Prostate gland (tissue), 2 donors: ENCODE measurements around the gene ANKRD30A. TPM values are rescaled to one million over a fixed set of nuclear protein-coding genes. Genes with fewer than 3 reads are reported as not detected.
"Not testable (repeated sequence)": the region's sequence is repeated elsewhere in the genome, so short reads cannot be mapped to it uniquely, and the experiment has no call there.

Experiments used
- DNase-seq: peaks from one replicate; pipeline ENCODE4 v3.0.0-alpha.2; 2019; ENCODE audit warnings: low spot score
- H3K27ac ChIP-seq, 2 donors: fragments of 200-600 bp; sonication (generic); 2 replicates each; pipeline ENCODE4 v1.5.1; 2017 to 2019
- H3K27me3 ChIP-seq: fragments of 200-600 bp; sonication (generic); replicated peaks from 2 replicates; pipeline ENCODE4 v1.5.1; 2019; ENCODE audit not compliant: insufficient read depth
- H3K36me3 ChIP-seq, 2 donors: fragments of 200-600 bp; sonication (generic); 1 replicate in 1 of 2; 2 replicates in 1 of 2; pipeline versions ENCODE4 v1.5.1 to v1.8.1; 2017 to 2019
- H3K4me1 ChIP-seq: fragments of 200-600 bp; sonication (generic); replicated peaks from 2 replicates; pipeline ENCODE4 v1.5.1; 2019
- H3K4me3 ChIP-seq, 2 donors: fragments of 200-600 bp; sonication (generic); 2 replicates each; pipeline ENCODE4 v1.5.1; 2017 to 2019
- H3K9me3 ChIP-seq: fragments of 200-600 bp; sonication (generic); 2 replicates; pipeline ENCODE4 v1.5.1; 2017
- POLR2A ChIP-seq: fragments of 450-650 bp; IDR thresholded peaks from one replicate; pipeline ENCODE4 v1.6.1; 2016; ENCODE audit warnings: antibody characterized with exemption, mild to moderate bottlenecking
- POLR2AphosphoS5 ChIP-seq: sonication (generic); formaldehyde crosslinking; IDR thresholded peaks from one replicate; pipeline ENCODE4 v1.6.1; 2017; ENCODE audit warnings: antibody characterized with exemption
- WGBS: methylation state at CpG from one replicate; pipeline ENCODE4 v1.1.5; 2018; 5-methylcytosine and 5-hydroxymethylcytosine counted together
- intact Hi-C: fragments of 100-400 bp; cut with DNase I; formaldehyde crosslinking; loops from one replicate; pipeline ENCODE4 v1.14.2; 2022
- total RNA-seq, 2 donors: library from RNA; depleted of rRNA; stranded (reverse); fragments of >200 nt; gene quantifications; one replicate each; pipeline ENCODE4 v1.1.0, GENCODE V29; 2016
- TF ChIP-seq, protein P1 (sequence below), 4 experiments: fragments of 200-600 bp in 2 of 4; fragments of 450-650 bp in 2 of 4; sonication (generic) in 2 of 4; IDR thresholded peaks; 1 replicate in 3 of 4; 2 replicates in 1 of 4; pipeline ENCODE4 v1.5.1; 2016 to 2019; ENCODE audit warnings: antibody characterized with exemption in 4 of 4, mild to moderate bottlenecking in 2 of 4, moderate library complexity in 2 of 4

ANKRD30A gene, protein sequence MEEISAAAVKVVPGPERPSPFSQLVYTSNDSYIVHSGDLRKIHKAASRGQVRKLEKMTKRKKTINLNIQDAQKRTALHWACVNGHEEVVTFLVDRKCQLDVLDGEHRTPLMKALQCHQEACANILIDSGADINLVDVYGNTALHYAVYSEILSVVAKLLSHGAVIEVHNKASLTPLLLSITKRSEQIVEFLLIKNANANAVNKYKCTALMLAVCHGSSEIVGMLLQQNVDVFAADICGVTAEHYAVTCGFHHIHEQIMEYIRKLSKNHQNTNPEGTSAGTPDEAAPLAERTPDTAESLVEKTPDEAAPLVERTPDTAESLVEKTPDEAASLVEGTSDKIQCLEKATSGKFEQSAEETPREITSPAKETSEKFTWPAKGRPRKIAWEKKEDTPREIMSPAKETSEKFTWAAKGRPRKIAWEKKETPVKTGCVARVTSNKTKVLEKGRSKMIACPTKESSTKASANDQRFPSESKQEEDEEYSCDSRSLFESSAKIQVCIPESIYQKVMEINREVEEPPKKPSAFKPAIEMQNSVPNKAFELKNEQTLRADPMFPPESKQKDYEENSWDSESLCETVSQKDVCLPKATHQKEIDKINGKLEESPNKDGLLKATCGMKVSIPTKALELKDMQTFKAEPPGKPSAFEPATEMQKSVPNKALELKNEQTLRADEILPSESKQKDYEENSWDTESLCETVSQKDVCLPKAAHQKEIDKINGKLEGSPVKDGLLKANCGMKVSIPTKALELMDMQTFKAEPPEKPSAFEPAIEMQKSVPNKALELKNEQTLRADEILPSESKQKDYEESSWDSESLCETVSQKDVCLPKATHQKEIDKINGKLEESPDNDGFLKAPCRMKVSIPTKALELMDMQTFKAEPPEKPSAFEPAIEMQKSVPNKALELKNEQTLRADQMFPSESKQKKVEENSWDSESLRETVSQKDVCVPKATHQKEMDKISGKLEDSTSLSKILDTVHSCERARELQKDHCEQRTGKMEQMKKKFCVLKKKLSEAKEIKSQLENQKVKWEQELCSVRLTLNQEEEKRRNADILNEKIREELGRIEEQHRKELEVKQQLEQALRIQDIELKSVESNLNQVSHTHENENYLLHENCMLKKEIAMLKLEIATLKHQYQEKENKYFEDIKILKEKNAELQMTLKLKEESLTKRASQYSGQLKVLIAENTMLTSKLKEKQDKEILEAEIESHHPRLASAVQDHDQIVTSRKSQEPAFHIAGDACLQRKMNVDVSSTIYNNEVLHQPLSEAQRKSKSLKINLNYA (N-terminal part only)
- total RNA-seq, result 1 to 10 TPM in 1 of 2 donors, not detected in 1; 1.5 TPM

DNA sequence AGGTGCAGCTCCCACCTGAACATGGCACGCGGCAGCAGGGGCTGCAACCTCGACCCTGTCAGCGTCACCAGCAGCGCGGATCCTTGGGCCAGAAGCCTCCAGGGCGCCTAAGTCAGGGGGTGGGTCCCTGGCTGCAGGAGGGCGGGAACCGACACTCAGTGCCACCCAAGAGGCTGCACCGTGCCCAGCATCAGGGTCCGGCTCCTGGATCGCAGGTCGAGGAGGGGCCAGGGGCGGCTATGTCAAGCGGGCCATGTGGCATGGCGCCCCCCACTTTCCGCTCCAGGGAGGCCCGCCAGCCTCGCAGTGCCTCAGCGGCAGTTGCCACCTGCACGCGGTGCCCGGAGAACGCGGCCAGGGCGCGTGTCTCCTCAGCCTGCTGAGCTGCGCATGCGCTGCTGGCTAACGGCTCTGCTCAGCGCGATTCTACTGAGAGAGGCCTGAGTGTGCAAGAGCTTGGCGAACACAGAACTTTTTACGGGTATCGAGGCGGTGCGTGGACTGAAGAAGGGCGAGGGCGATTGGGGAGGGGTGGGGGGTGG, at the start of gene ANKRD30A:
ANKRD30A (plus strand) TSS at position 408 of the 542 bp plus-strand sequence. CDS start 190 bp downstream, outside the sequence.
- no peak for DNase-seq
- Histone ChIP-seq H3K27ac (no peak within 1 kb of the TSS), H3K36me3 (no peaks in the 10 kb centered on the region), H3K4me3 (no peak within 1 kb of the TSS), H3K27me3 (no peaks in the 10 kb centered on the region), H3K9me3 (no peaks in the 10 kb centered on the region), H3K4me1 (no peaks in the 10 kb centered on the region)
- intact Hi-C loops, result no loop called here
- TF ChIP-seq POLR2A, result no peak
- no peak for TF ChIP-seq POLR2AphosphoS5
- TF ChIP-seq, protein P1, sequence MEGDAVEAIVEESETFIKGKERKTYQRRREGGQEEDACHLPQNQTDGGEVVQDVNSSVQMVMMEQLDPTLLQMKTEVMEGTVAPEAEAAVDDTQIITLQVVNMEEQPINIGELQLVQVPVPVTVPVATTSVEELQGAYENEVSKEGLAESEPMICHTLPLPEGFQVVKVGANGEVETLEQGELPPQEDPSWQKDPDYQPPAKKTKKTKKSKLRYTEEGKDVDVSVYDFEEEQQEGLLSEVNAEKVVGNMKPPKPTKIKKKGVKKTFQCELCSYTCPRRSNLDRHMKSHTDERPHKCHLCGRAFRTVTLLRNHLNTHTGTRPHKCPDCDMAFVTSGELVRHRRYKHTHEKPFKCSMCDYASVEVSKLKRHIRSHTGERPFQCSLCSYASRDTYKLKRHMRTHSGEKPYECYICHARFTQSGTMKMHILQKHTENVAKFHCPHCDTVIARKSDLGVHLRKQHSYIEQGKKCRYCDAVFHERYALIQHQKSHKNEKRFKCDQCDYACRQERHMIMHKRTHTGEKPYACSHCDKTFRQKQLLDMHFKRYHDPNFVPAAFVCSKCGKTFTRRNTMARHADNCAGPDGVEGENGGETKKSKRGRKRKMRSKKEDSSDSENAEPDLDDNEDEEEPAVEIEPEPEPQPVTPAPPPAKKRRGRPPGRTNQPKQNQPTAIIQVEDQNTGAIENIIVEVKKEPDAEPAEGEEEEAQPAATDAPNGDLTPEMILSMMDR (IDR thresholded peaks at IDR 0.05), result no peak
- WGBS, result 91% methylated on average over 36 of the region's 39 CpGs

DNA sequence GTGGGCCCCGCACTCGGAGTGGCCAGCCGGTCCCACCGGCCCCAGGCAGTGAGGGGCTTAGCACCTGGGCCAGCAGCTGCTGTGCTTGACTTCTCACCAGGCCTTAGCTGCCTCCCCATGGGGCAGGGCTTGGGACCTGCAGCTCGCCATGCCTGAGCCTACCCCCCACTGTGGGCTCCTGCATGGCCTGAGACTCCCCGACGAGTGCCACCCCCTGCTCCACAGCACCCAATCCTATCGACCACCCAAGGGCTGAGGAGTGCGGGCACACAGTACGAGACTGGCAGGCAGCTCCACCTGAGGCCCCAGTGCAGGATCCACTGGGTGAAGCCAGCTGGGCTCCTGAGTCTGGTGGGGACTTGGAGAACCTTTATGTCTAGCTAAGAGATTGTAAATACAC, 49.3 kb upstream of the ANKRD30A start:
- H3K27me3 ChIP-seq, intact Hi-C loops, DNase-seq, H3K9me3 ChIP-seq, H3K27ac ChIP-seq, H3K4me1 ChIP-seq, H3K4me3 ChIP-seq, H3K36me3 ChIP-seq: not testable (repeated sequence)
- WGBS, result 92% methylated on average over 10 of the region's 10 CpGs

DNA sequence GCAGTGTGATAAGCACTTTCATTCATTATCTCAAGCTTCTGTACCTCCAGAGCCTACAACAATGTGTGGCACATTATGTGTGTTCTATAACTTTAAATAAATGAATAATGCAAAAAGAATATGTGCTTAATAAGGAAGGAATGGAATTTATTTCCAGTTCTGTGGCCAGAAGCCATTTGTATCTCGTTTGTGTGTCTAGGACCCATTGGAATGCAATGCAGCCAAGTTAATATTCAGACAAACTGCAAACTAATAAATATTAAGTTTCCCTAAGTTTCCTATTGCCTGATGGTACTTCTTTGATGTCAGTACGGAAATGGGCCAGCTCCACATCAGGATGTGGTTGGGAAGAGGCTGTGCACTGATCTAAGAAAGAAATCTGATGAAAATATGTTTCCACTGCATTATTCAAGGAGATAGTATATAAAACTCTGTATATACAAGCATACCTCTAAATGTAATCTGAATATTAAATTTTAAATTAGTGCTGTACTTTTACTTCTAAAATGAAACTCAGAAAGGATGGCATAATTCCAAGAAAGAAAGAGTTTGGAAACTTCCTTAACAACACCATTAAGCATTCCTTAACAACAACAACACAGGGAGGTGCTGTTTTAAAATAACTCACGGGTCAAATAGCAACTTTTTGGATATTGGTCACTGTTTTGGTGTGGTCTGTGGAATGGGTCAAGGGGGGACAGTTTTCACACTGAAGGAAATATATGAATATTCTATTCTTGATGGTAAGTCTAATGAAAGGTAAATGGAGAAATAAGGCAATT, 29.4 kb upstream of the ANKRD30A start:
- H3K9me3 ChIP-seq, result no peaks in the 10 kb centered on the region
- TF ChIP-seq POLR2AphosphoS5, result no peak
- TF ChIP-seq, protein P1 (IDR thresholded peaks at IDR 0.05), result no peak
- no peak for TF ChIP-seq POLR2A
- no peaks in the 10 kb centered on the region for H3K4me1 ChIP-seq
- H3K27ac ChIP-seq, result no peak overlapping the region
- H3K4me3 ChIP-seq, result no peak overlapping the region
- intact Hi-C loops, result no loop called here
- DNase-seq, result no peak
- no peaks in the 10 kb centered on the region for H3K36me3 ChIP-seq
- H3K27me3 ChIP-seq, result no peaks in the 10 kb centered on the region
- WGBS, result 23% methylated on average over 3 of the region's 3 CpGs

DNA sequence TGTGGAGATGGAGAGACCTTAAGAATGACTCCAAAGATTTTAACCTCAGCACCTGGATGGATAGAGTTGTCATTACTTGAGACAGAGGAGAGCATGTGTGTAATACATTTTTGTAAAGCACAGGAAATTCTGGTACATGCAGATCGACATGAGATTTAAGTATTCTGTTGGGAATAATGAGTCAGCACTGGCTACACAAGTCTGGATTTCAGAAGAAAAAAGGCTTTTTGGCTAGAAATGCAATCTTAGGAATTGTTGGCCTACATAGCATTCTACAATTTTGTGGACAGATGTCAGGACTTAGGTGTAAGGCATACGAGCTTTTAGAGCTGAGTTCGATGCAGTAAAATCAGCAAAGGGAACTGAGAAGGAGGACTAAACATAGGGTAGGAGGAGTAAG, 24.1 kb upstream of the ANKRD30A start:
- no peak overlapping the region for H3K27ac ChIP-seq
- WGBS, result 86% methylated on average over 3 of the region's 3 CpGs
- H3K36me3 ChIP-seq, result no peaks in the 10 kb centered on the region
- no peak for DNase-seq
- H3K4me3 ChIP-seq, result no peak overlapping the region
- TF ChIP-seq POLR2AphosphoS5, result no peak
- TF ChIP-seq, protein P1 (IDR thresholded peaks at IDR 0.05), result no peak
- no peak for TF ChIP-seq POLR2A
- intact Hi-C loops, result no loop called here
- no peaks in the 10 kb centered on the region for H3K27me3 ChIP-seq
- no peaks in the 10 kb centered on the region for H3K9me3 ChIP-seq
- H3K4me1 ChIP-seq, result no peaks in the 10 kb centered on the region
